ENCODE data around the gene SLC25A30.
"Not testable (repeated sequence)": the region's sequence is repeated elsewhere in the genome, so short reads cannot be mapped to it uniquely, and the experiment has no call there.

The SLC25A30 gene

GRCh38 chr13:45426056-45426841, 8.1 kb upstream of the SLC25A30 start:
- DNase-seq: not testable (repeated sequence)

- no peak for DNase-seq
Measured at GRCh38 chr13:45422731-45423292, 4.6 kb upstream of the SLC25A30 start.

DNA sequence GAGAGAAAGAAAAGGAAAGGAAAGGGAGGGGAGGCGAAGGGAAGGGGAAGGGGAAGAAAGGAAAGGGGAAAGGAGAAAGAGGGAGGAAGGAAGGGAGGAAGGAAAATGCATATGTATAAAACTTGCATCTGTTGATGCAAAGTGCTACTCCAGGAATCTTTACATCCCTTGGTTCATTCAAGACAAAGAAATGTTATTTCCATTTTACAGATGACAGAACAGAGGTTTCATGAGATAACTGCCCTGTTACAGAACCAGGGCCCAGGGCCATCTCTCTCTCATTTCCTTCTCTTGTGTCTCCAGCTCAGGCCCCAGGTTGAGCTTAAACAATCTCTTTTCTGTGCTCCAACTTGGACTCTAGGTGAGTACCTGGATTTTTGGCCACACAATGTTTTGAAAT, 1.8 kb upstream of the SLC25A30 start:
- DNase-seq: no peak

DNA sequence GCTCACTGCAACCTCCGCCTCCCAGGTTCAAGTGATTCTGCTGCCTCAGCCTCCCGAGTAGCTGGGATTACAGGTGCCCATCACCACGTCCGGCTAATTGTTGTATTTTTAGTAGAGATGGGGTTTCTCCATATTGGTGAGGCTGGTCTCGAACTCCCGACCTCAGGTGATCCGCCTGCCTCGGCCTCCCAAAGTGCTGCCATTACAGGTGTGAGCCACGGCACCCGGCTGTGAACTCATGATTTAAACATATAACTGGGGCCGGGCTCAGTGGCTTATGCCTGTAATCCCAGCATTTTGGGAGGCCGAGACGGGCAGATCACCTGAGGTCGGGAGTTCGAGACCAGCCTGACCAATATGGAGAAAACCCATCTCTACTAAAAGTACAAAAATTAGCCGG, 1.2 kb upstream of the SLC25A30 start:
- not testable (repeated sequence) for DNase-seq

- DNase-seq: no peak
Measured at GRCh38 chr13:45416516-45417128, 1.6 kb downstream of the SLC25A30 start.

GRCh38 chr13:45415112-45415511, 3.1 kb downstream of the SLC25A30 start:
- DNase-seq: no peak

DNA sequence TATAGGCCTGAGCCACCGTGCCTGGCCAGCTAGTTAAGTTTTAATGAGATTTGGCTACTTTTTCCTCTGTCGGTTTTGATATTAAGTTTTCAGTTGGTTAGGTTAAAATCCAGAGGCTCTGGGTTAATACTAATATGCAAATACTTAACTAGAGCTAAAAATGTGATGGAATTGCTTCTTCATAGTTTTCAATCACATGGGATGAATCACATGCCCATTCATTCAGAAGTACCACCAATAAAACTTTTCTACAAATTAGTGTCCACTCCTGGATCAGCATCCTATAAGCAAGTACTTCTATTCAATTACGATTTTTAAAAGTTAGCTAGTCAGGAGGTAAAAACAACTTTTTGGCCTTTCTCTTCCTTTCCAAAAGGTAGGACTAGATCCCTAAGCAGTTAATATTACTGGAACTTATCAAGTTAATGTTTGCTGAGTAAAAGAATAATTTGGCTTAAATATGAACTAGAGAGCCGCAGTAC, 4.3 kb downstream of the SLC25A30 start:
- DNase-seq: no peak

GRCh38 chr13:45412274-45413049, 5.7 kb downstream of the SLC25A30 start:
- no peak for DNase-seq

DNA sequence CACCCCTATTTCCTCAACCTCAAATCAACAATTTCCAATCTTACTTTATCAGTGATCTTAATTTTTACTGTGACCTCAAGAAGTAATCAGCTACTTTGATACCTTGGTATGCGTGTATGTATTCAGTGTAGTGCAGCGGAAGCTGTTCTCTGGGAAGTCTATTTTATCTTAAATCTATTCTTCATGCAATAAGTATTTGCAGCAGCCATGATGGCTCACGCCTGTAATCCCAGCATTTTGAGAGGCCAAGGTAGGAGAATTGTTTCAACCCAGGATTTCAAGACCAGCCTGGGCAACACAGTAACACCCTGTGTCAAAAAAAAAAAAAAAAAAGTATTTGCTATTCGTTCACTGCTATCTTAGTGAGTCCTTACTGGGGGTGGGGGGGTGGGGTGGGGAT, 6.5 kb downstream of the SLC25A30 start:
- DNase-seq: no peak

- no peak for DNase-seq
Measured at GRCh38 chr13:45411221-45411620, 7.0 kb downstream of the SLC25A30 start.

- no peak for DNase-seq
Measured at GRCh38 chr13:45410466-45410865, 7.7 kb downstream of the SLC25A30 start.

DNA sequence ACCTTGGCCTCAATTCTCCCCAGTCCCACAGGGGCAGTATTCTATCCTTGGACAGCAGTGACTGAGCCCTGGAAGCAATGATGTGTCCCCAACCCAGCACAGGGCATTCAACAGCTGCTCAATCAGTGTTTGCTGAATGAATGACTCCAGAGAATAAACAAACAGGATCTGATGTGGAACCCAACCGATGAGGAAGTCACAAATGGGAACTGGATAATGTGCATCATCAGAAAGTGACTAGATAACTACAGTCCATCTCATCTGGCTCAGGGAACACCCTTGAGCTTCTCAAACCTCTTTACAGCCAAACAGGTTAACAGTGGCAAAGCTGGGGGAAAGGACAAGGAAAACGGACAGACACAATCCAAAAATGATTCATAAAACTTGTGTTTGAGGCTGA, 8.2 kb downstream of the SLC25A30 start:
- no peak for DNase-seq

DNA sequence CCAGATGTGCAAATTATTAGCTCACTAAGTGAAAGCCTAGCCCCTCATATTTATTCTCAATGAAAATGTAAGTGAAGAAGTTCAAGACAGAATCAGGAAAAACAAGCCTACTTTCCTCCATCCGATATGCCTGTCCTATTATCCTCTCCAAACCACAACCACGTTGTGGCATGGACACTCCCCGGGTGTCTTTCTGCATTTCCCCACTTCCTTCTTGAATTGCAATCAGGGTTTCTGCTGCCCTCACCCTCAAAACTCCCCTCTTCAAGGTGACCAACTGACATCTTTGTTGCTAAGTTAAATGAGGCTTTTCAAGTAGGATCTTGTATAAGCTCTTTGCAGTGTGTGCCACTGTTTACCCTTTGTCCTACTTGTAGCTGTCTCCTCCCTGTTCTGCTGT, 11.8 kb downstream of the SLC25A30 start:
- DNase-seq: no peak

- no peak for DNase-seq
Measured at GRCh38 chr13:45403081-45403480, 15.1 kb downstream of the SLC25A30 start.

GRCh38 chr13:45402641-45403040, 15.5 kb downstream of the SLC25A30 start:
- DNase-seq: no peak

GRCh38 chr13:45401314-45401713, 16.9 kb downstream of the SLC25A30 start:
- no peak for DNase-seq

- no peak for DNase-seq
Measured at GRCh38 chr13:45398877-45399276, 19.3 kb downstream of the SLC25A30 start.

- DNase-seq: no peak
Measured at GRCh38 chr13:45396533-45397095, 21.6 kb downstream of the SLC25A30 start.

- DNase-seq: peak; percentile 13
Measured at GRCh38 chr13:45393941-45394570, 24.1 kb downstream of the SLC25A30 start.

DNA sequence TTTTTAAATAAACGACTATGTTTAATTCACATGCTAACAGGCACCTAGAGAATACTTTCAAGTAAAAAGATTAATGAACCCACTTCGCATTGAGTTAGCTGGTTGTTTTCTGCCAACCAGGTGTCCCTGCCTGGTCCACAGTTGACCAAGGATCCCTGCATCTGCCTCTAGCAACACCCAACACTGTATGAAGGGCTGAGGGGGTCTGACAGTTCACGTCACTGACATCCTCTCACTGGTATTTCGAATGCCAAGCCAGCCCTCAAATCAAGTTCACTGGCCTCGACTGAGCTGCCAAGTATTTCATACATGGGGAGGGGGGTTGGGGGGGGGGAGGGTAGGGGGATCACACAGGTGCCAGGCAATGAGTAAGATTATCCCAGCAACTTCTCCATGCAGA, 25.4 kb downstream of the SLC25A30 start:
- no peak for DNase-seq

DNA sequence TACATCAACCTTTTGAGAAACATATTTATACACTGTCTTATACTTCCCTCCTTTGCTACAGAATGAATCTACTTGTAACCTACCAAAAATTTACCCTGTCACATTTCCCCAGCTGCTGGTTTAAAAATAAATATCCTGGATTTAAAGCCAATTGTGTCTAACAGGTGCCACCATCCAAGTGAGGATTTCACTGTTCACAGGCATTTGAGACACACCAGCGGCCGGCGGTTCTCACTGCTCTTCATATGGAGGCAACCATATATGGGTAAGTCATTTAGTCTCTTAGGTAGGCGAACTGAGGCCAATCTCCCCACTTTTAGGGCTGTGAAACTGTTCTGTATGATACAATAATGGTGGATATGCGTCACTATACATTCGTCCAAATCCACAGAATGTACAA, 26.2 kb downstream of the SLC25A30 start:
- DNase-seq: no peak

DNA sequence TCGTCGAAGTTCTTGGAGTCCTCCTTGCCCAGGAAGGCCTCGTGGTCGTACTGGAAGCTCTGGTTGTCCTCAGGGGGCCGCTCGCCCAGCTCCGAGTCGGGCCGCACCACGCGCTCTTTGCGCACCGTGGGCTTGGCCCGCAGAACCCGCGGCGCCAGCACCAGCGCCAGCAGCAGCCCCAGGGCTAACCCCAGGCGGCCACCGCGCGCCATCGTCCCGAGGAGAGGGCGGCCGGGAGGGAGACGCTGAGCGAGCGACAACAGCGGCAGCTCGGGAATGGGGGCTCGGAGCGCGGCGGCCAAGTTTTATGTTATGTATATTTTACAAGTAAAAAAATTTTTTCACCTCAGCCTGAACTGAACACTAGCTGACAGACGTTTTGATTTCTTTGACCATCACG, 27.0 kb downstream of the SLC25A30 start:
- not testable (repeated sequence) for DNase-seq

- DNase-seq: not testable (repeated sequence)
Measured at GRCh38 chr13:45390348-45390747, 27.8 kb downstream of the SLC25A30 start.
